ENCODE measurements around the gene MGST1.

DNA sequence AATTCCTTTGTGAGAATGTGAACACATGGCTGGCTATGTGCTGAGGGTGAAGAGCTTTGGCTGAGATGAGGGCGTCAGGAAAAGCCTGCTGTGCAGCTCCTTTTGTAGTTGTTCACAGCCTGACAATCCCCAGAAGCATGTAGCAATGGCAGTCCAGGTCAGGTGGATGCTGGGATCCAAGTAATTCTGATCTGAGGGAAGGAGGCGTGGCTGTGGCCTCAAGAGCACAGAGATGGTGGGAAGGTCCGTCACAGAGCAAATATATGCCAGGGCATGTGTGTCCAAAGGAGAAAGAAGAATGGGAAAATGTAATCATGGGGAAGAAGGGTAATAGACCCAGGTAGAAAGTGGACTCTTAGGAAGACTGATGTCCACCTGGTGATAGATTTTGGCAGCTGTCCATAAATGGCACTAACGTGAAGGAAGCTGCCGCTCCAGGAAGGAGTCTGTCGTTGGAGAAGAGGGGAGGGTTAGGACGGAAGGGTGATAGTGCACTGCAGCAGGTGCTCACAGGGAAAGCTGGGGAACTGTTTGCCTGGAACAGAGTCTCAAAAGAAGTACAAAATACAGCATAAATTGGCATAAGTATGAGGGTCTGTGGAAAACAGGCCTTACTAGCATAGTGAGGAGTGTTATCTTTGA lies 13.8 kb downstream of the MGST1 start:
- TF ChIP-seq SREBF2 (IDR thresholded peaks at IDR 0.05) = no peak
- no peak for TF ChIP-seq POLR2A (IDR thresholded peaks at IDR 0.05; ENCODE audit: low read length)

All from A549 (cell line).